Stimulated activated CD4-positive, alpha-beta T cell treated with anti-CD3 and anti-CD28 coated beads, TNF-alpha, amount 100 ng/mL, for 4 hours (primary cell): ENCODE data around the gene HEXD.

Source experiments
- DNase-seq, 3 experiments: peaks; one replicate each; pipeline ENCODE4 v3.0.0-alpha.2; 2020; ENCODE audit warnings: low read depth in 3 of 3

HEXD gene

DNA sequence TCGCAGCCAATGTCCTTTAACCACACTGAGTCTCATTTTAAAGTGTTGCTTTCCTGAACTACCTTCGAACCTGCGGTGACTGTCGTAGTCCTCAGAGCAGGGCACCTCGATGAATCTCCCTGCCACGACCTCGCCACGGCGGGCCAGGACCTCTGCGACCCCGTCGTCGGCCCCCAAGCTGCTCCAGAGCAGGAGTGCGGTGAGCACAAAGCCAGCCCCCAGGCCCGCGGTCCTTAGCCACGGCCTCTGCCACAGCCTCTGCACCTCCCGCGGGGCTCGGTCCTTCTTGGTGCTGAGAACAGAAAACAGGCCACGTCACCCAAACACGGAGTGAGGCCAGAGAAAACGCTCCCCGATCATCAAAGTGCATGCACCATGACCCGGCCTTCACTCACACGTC lies 2.8 kb upstream of the HEXD start:
- no peak for DNase-seq

DNA sequence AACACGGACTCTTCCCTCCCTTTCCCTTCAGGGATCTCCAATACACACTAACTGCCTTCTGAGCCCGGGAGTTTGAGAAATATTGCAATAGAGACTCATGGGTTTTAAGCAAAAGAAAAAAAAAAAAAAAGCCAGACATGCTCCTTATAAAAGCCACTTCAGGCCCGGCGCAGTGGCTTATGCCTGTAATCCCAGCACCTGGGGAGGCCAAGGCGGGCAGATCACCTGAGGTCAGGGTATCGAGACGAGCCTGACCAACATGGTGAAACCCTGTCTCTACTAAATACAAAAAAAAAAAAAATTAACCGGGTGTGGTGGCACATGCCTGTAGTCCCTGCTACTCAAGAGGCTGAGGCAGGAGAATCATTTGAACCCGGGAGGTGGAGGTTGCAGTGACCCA lies 2.4 kb upstream of the HEXD start:
- no peak for DNase-seq

DNA sequence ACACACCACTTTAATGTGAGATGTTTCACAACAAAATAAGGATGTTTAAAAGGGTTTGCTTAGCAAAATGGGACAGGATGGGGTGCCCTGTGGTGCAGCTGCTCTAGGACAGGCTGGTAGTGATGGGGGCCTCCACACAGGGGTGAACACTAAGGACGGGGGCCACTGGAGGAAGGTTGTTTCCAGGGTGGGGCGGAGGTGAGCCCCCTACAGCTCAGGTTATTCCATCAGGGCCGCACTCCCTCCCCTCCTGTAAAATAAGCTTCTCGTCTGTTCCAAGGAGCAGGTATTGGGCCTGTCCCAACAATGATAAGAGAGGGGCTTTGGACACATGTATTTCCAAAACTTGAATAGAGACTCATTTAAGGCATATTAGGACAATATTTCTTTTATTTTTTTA lies 1.9 kb upstream of the HEXD start:
- no peak for DNase-seq

DNA sequence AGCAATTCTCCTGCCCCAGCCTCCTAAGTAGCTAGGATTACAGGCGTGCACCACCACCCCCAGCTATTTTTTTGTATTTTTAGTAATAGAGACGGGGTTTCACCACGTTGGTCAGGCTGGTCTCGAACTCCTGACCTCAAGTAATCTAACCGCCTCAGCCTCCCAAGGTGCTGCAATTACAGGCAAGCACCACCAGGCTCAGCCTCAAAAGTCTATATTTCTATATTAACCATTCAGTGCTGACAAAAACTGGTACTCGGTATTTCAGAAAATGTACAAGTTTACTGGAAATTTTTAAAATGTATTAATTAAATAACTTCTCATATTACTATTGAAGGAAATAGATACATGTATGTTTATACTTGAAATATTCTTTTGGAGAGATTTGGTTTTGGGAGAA lies 1.4 kb upstream of the HEXD start:
- no peak for DNase-seq

DNA sequence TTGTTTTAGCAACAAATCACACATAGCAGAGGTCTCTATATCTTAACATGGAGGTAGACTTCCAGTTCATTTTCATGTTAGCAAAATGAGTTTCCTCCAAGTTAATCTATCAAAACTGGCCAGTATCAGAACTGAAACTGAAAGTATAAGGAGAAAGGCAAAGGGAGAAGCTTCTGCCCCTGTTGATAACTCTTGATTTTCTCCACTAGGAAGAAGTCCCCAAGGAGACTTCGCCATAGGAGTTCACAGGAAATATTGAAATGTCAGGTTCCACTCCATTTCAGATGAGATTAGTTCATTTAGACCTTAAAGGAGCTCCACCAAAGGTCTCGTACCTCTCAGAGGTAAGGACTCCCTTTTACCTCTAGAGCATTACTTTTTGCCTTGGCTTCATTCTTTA lies 1.4 kb downstream of the HEXD start:
- no peak for DNase-seq

DNA sequence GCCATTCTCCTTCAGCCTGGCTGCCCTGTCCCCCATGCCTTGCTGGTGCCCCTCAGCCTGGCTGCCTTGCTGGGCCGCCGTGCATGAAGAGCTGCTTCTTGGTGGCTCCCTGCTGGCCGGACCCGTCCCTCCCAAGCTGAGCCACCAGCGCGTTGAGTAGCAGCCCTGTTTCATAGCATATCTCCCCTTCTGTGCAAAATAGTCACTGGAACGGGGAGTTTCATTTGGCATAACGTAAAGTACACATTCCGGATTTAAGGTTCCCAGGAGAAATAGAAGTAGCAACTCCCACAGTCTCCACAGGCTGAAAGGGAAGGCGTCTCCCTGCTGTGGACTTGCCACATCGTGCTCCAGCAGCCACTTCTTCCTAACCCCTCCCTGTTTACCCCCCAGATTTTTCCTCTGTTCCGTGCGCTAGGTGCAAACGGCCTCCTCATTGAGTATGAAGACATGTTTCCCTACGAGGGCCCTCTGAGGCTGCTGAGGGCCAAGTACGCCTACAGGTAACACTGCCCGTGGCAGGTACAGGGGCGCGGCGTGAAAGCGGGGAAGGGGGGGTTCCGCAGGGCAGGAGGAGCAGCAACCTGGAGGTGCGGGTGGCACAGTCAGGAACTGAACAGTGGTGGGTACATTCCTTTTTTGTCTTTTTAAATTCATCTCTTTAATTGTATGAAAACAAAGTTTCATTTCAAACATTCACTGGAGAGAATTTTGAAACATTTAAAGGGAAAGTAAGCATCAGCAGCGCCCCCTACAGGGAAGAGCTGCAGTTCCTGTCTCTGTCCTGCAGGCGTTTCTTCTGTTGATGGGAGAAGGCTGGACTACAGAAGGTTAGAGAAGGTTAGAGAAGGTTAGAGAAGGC lies 6.1 kb downstream of the HEXD start:
- peak in 1 of 3 experiments; percentile 18 for DNase-seq

DNA sequence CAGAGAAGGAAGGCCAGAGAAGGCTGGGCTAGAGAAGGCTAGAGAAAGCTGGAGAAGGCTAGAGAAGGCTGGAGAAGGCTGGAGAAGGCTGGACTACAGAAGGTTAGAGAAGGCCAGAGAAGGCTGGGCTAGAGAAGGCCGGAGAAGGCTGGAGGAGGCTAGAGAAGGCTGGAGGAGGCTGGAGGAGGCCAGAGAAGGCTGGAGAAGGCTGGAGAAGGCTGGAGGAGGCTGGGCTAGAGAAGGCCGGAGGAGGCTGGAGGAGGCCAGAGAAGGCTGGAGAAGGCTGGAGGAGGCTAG lies 6.7 kb downstream of the HEXD start:
- no peak for DNase-seq

DNA sequence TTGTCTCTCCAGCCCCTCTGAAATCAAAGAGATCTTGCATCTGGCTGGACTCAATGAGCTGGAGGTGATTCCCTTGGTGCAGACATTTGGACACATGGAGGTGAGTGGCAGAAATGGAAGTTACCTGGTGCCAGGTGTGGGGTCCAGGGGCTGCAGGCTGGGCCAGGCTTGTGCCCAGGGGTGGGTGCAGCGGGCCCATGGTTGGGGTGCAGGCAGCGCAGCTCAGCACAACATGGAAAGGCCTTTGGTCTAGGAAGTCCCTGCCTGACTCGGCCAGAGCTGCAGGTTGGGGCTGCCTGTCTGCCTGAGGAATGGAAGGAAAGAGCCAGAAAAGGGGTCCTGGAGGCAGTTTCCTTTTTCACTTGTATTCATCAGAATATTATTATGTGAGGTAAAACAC lies 10.4 kb downstream of the HEXD start:
- DNase-seq = no peak

DNA sequence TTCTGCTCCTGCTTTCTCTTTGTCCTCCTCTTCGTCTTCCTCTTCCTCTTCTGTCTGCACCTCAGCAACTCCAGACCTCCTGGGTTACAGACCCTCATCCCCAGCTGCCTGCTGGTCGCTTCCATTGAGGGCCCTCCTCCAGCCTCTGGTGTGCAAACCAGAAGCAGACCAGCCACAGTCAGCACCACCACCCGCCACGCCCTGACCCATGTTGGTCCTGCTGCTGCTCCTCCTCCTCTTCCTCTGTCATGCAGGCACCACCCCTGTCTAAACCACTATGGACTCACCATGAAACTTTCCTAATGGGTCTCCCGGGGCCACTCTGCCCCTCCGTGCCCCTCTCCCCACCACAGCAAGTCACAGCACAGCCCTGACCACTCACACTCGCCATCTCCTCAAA lies 11.7 kb downstream of the HEXD start:
- no peak for DNase-seq

DNA sequence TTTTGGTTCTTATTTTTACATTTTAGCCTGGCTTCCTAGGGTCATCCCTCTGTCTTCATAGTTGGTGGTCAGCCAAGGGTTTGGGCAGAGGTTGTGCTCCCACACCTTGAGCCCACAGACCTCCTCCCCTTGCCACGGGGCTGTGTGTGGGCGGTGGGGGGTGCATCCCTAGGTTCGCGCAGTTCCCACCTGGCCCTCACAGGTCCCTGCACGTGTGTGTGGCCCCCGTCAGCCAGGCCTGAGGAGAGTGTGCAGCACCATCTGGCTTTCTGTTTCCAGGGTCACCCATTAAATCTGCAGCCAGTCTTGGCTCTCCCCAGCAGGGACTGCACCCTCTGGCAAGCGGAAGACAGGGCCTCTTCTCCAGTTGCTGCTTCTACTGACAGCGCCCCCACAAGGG lies 13.9 kb downstream of the HEXD start:
- DNase-seq = no peak

DNA sequence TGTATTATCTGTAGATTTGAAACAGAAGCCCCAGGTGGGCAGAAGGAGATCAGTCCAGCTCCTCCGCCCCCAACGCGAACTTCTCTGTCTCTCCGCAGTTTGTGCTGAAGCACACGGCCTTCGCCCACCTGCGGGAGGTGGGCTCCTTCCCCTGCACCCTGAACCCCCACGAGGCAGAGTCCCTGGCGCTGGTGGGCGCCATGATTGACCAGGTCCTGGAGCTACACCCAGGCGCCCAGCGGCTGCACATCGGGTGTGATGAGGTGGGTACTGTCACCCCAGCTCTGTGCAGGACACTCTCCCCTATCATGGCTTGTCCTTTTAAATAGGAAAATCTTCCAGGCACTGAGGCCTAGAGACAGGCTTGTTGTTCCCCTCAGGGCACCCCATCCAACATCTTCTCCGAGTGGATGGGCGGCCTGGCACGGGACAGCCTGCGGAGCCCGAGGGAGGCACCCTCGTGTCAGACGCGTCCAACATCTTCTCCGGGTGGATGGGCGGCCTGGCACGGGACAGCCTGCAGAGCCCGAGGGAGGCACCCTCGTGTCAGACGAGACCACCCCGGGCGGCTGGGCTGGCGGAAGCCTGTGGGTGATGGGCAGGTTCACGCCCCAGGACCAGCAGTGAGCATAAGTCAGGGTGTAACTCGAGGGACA lies 15.5 kb downstream of the HEXD start:
- no peak for DNase-seq

DNA sequence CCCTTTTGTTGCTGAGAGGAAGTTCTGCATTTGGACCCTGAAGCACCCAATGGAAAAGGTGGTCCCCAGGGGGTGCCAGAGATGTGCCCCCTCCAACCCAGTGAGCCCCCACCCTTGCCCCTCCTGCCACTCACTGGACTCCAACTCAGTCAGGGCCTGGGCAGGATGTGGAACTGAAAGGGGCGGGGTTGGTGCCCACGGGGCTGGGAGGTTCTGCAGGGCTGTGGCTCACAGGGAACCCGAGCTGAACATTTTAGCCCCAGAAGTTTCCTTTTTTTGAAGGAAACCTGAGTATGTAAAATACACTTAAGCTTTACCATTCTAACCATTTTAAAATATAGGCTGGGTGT lies 16.0 kb downstream of the HEXD start:
- DNase-seq = no peak

DNA sequence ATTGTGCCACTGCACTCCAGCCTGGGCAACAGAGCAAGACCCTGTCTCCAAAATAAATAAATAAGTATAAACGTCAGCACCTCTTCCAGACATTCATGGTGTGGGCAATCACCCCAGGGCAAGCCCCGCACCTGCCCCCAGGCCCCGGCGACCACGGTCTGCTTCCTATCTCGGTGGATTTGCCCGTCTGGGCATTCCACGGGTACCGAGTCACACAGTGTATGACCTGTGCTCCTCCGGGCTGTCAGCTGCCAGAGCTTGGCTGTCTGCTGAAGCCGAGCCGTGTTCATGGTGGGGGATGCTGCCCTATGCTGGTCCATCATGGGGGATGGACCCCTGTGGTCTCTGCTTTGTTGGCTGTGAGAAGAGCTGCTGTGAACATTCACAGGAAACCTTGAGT lies 17.0 kb downstream of the HEXD start:
- no peak for DNase-seq

DNA sequence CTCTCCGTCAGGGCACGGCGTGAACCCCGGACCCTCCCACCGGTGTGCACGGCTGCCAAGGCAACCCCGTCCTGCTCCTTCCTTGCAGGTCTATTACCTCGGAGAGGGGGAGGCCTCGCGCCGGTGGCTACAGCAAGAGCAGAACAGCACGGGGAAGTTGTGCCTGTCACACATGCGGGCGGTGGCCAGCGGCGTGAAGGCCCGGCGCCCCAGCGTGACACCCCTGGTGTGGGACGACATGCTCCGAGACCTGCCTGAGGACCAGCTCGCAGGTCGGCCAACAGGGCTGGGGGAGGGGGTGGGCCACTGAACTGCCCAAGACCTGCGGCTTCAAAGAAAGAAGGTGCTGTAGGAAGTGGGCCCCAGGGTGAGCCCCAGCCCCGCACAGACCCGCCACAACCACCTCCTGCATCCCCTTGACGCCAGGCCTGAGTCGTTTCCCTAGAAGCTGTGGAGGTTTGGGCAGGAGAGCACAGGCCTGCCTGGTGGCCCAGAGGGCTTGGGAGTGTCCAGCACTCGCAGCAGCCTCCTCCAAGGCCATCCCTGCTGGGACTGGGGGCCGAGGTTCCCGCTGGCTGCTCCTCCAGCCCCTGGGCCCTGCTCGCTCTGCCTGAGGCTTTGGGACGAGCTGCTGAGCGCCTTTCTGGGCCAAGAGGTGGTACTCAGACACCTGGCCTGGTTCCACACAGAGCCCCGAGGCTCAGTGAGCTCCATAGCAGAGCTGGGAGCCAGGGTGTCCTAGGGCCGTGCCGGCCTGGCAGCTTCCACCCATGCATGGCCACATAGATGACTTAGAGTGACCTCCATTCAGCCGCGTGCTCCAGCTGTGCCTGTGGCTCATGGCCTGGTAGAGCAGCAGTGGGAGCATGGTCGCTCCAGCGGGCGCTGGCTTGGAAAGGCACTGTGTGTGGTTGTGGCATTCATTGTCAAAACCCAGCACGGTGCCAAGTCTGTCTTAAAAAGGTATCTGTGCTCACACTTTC lies 17.7 kb downstream of the HEXD start:
- DNase-seq = no peak

DNA sequence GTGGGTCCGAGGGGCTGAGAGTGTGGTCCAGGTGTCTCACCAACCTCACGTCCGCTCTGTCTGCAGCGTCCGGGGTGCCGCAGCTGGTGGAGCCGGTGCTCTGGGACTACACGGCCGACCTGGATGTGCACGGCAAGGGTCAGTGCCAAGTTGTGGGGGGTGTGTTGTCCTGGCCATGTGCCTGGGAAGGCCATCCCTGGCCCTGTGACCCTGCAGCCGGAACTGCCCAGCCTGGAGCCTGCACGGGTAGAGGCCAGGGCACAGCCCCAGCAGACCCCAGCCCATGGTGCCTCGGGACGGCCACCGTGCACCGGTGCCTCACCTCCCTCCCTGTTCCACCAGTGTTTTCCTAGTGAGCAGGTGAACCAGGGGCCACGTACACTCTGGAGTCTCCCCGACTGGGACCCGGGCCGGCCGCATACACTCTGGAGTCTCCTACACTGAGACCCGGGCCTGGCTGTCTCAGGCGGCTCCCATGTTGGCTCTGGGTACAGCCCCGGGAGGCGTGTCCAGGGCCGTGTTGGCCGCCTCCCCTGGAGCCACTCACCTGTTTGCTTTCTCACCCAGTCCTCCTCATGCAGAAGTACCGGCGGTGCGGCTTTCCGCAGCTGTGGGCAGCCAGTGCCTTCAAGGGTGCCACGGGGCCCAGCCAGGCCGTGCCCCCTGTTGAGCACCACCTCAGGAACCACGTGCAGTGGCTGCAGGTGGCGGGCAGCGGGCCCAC lies 18.6 kb downstream of the HEXD start:
- DNase-seq = no peak

DNA sequence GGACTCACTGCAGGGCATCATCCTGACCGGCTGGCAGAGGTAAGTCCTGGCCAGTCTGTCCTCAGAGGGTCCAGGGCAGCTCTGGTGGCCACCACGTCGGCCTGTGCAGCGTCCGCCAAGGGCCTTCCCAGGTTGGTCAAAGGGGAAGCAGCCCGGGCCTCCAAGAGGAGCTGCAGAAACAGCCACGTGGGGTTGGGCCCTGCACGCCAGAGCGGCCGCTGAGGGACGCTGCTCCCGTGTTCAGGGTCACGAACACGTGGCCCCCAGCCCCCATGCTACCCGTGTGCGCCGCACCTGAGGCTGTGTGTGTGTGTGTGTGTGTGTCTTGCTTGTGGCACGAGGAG lies 19.1 kb downstream of the HEXD start:
- no peak for DNase-seq

DNA sequence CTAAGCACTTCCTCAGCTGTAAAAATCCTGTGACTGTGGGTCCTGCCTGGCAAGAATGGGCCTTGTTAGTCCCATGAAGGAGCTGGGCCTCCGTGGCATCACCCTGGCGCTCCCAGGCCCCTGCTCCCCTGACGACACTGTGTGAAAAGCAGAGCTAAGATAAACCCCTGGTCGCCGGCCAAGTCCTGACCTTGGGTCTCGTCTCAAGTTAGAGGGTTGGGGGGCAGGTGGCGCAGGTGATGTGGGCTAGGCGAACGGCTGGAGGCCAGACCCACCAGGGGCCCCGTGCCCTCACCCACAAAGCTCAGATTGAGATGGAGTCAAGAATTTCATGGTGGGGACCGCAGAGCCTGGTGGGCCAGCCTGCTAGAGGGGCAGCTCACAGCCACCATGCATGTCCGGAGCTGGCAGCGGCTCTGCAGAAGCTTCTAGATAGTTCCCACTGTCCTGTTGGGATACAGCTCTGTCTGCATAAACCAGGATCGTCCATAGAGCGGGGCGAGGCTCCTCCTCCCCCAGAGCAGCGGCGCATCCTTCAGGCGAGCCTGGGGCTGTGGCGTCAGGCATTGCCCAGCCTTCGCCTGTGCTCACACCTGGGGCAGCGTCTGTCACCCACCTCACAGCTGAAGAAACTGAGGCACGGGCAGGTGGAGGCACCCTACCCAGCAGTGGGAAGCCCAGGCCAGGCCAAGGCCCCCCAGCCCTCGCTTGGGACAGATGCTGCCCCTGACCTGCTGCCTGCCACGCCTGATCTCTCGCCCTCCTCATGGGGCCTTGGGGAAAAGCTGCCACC lies 20.4 kb downstream of the HEXD start:
- no peak for DNase-seq

DNA sequence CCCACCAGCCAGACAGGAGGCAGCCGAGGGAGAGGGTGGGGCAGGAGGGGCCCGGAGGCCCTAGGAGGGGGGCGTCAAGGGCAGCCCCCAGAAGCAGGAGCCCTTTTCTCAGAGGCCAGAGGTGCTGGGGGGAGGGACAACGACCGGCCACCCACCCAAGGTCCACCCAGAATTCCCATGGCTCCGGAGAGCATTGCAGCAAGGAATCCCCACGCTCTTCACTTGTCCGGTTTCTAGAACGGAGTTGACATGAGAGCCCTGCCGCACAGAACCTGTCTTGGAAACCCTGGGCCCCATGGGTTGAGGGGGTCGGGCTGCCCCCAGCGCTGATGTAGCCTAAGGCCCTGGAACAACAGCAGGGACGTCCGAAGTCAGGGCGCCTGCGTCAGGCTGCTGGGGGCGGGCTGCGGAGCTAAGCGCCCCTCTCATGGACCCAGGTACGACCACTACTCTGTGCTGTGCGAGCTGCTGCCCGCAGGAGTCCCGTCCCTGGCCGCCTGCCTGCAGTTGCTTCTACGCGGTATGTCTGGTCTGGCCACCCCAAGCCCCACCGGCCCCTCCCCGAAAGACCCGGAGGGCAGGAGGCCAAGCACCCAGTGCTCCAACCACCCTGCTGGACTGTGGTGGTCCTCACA lies 21.2 kb downstream of the HEXD start:
- DNase-seq = no peak

DNA sequence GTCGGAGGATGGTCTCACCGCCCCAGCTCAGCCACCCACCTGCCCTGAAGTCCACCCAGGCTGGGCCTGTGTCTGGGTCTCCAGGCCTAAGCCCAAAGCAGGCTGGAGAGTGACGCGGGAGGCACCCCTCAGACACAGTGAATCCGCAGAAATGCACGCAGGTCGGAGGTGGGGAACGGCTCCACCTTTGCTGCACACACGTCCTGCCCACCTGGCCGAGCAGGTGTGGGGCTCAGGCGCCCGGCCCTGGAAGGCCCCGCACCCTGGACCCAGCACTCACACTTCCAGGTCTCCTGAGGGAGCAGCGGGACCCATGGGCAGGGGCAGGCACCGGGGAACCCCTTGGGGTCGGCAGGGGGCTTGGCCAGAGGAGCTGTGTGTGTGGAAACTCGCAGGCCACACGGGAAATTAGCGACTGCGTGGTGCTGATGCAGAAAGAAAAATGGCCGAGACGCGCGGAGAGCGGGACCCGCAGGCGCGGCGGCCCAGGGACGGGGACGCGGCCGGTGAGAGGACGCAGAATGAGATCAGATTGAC lies 21.8 kb downstream of the HEXD start:
- DNase-seq = no peak

DNA sequence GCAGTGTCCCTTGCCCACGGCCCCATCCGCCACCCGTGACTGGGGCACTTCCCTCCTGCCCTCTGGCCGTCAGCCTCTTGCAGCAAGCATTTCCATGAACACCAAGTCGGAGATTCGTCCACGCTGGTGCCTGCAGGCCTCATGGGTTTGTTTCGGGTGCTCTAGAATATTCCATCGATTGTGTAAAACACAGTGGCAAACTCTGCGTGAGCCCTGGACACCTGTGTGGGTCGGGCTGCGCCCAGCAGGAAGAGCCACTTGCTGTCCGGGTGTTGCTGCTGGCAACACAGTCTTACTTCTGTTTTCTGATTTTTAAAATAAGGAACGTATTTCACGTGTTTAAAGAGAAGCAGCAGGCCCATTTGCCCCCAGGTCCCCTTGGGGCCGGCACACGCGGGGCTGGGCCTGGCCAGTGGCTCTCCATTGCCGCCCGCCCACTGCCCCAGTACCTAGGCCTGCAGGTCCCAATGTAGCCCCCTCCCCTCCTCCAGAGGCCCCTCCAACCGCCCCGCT lies 22.4 kb downstream of the HEXD start:
- DNase-seq = no peak
